ENCODE data around the gene EYA2. TPM values are rescaled to one million over a fixed set of nuclear protein-coding genes. Genes with fewer than 3 reads are reported as not detected.

Gene EYA2
- total RNA-seq, 1 experiment from 2014 or later = not detected

DNA sequence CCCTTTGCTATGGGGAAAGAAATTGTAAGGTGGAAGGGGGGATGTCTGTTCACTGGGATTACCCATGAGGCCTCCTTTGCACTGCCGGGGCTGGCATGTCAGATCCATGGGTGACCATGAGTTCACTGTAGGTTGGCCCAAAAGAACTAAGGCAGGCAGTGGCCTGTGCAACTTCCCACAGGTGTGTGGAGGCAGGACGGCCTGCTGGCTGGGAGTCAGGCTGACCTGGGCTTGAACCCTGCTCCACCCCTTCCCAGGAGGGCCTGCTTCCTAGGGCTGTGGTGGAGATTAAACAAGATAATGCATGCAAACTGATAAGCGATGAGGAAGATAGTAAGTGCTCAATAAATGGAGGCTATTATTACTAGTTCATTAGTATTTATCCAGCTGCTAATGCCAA, 163.0 kb downstream of the EYA2 start:
- Histone ChIP-seq H3K9me3 (ENCODE audit: low read depth, low read length, poor library complexity, severe bottlenecking) (no peaks in the 10 kb centered on the region), H3K27ac (ENCODE audit: low read depth, low read length, poor library complexity, severe bottlenecking) (no peak overlapping the region), H3K27me3 (replicated peaks; ENCODE audit: insufficient read depth, low read depth, low read length, poor library complexity) (peaks cover 9% of the 10 kb centered on the region), H3K4me3 (ENCODE audit: low read depth, low read length, poor library complexity, severe bottlenecking) (no peak overlapping the region), H3K4me1 (ENCODE audit: insufficient read depth, low read length, poor library complexity, severe bottlenecking) (no peaks in the 10 kb centered on the region), H3K36me3 (ENCODE audit: insufficient read depth, low read length, poor library complexity, severe bottlenecking) (no peaks in the 10 kb centered on the region)
- BruUV-seq (replicated peaks) = no TSS peak
- ChIA-PET CTCF (no interaction called here), POLR2A (ENCODE audit: low non-redundant PET) (no interaction called here)
- intact Hi-C loops (cut with micrococcal nuclease; ENCODE audit: unreplicated experiment) = no loop called here
- TF ChIP-seq, protein P1, sequence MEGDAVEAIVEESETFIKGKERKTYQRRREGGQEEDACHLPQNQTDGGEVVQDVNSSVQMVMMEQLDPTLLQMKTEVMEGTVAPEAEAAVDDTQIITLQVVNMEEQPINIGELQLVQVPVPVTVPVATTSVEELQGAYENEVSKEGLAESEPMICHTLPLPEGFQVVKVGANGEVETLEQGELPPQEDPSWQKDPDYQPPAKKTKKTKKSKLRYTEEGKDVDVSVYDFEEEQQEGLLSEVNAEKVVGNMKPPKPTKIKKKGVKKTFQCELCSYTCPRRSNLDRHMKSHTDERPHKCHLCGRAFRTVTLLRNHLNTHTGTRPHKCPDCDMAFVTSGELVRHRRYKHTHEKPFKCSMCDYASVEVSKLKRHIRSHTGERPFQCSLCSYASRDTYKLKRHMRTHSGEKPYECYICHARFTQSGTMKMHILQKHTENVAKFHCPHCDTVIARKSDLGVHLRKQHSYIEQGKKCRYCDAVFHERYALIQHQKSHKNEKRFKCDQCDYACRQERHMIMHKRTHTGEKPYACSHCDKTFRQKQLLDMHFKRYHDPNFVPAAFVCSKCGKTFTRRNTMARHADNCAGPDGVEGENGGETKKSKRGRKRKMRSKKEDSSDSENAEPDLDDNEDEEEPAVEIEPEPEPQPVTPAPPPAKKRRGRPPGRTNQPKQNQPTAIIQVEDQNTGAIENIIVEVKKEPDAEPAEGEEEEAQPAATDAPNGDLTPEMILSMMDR (conservative IDR thresholded peaks at IDR 0.05; ENCODE audit: low read depth, low read length) = no peak
- no peak for DNase-seq (ENCODE audit: low spot score)

DNA sequence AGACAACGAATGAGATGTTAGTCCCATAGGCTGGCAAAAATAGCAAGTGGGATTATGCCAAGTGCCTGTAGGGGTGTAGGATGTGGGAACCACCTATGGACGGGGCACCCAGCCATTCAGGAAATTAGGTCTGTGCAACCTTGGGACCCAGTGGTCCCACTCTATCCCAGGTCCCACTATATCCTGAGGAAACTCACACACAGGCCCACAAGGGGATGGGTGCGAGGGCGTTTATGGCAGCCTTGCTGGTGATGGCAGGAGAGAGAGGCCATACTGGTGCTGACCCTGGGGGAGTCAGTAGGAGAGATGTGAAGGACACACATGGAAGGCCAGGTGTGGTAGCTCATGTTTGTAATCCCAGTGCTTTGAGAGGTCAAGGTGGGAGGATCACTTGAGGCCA, 163.6 kb downstream of the EYA2 start:
- ChIA-PET POLR2A (ENCODE audit: low non-redundant PET) (no interaction called here), CTCF (no interaction called here)
- Histone ChIP-seq H3K9me3 (ENCODE audit: low read depth, low read length, poor library complexity, severe bottlenecking) (no peaks in the 10 kb centered on the region), H3K36me3 (ENCODE audit: insufficient read depth, low read length, poor library complexity, severe bottlenecking) (no peaks in the 10 kb centered on the region), H3K27ac (ENCODE audit: low read depth, low read length, poor library complexity, severe bottlenecking) (no peak overlapping the region), H3K4me1 (ENCODE audit: insufficient read depth, low read length, poor library complexity, severe bottlenecking) (no peaks in the 10 kb centered on the region), H3K27me3 (replicated peaks; ENCODE audit: insufficient read depth, low read depth, low read length, poor library complexity) (peaks cover 9% of the 10 kb centered on the region), H3K4me3 (ENCODE audit: low read depth, low read length, poor library complexity, severe bottlenecking) (no peak overlapping the region)
- no TSS peak for BruUV-seq (replicated peaks)
- intact Hi-C loops (cut with micrococcal nuclease; ENCODE audit: unreplicated experiment) = no loop called here
- TF ChIP-seq EZH2 (IDR thresholded peaks at IDR 0.05; ENCODE audit: borderline replicate concordance, low read depth, low read length, poor library complexity, severe bottlenecking) = no peak
- TF ChIP-seq, protein P1 (conservative IDR thresholded peaks at IDR 0.05; ENCODE audit: low read depth, low read length) = no peak
- no peak for DNase-seq (ENCODE audit: low spot score)

DNA sequence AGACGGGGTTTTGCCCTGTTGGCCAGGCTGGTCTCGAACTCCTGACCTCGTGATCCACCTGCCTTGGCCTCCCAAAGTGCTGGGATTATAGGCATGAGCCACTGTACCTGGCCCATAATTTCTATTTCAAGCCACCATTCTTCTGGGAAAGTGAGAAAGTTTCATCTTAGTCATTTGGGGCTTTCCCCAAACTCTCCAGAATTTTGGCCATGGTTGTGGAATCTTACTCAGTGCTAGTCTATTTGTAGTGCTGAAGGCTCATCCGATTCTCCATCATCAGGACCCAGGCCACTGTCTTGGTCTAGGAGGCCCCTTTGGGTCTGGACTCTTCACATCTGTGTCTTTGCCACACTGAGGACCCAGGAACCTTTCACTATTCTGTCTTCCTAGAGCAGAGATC, 164.9 kb downstream of the EYA2 start:
- DNase-seq (ENCODE audit: low spot score) = no peak
- H3K9me3 ChIP-seq (ENCODE audit: low read depth, low read length, poor library complexity, severe bottlenecking) = no peaks in the 10 kb centered on the region
- H3K27ac ChIP-seq (ENCODE audit: low read depth, low read length, poor library complexity, severe bottlenecking) = no peak overlapping the region
- no peaks in the 10 kb centered on the region for H3K4me1 ChIP-seq (ENCODE audit: insufficient read depth, low read length, poor library complexity, severe bottlenecking)
- TF ChIP-seq, protein P1 (conservative IDR thresholded peaks at IDR 0.05; ENCODE audit: low read depth, low read length) = no peak
- no peak for TF ChIP-seq EZH2 (IDR thresholded peaks at IDR 0.05; ENCODE audit: borderline replicate concordance, low read depth, low read length, poor library complexity, severe bottlenecking)
- CTCF ChIA-PET = no interaction called here
- intact Hi-C loops (cut with micrococcal nuclease; ENCODE audit: unreplicated experiment) = no loop called here
- no peak overlapping the region for H3K4me3 ChIP-seq (ENCODE audit: low read depth, low read length, poor library complexity, severe bottlenecking)
- BruUV-seq (replicated peaks) = no TSS peak
- H3K27me3 ChIP-seq (replicated peaks; ENCODE audit: insufficient read depth, low read depth, low read length, poor library complexity) = peaks cover 9% of the 10 kb centered on the region
- POLR2A ChIA-PET (ENCODE audit: low non-redundant PET) = no interaction called here
- H3K36me3 ChIP-seq (ENCODE audit: insufficient read depth, low read length, poor library complexity, severe bottlenecking) = no peaks in the 10 kb centered on the region

All from A673 (cell line).